ENCODE results near the gene LAMB2.

LAMB2 gene

GRCh38 chr3:49132073-49132436 lies 795 bp downstream of the LAMB2 start:
- ATAC-seq, result no peak
- TF ChIP-seq, protein P1, sequence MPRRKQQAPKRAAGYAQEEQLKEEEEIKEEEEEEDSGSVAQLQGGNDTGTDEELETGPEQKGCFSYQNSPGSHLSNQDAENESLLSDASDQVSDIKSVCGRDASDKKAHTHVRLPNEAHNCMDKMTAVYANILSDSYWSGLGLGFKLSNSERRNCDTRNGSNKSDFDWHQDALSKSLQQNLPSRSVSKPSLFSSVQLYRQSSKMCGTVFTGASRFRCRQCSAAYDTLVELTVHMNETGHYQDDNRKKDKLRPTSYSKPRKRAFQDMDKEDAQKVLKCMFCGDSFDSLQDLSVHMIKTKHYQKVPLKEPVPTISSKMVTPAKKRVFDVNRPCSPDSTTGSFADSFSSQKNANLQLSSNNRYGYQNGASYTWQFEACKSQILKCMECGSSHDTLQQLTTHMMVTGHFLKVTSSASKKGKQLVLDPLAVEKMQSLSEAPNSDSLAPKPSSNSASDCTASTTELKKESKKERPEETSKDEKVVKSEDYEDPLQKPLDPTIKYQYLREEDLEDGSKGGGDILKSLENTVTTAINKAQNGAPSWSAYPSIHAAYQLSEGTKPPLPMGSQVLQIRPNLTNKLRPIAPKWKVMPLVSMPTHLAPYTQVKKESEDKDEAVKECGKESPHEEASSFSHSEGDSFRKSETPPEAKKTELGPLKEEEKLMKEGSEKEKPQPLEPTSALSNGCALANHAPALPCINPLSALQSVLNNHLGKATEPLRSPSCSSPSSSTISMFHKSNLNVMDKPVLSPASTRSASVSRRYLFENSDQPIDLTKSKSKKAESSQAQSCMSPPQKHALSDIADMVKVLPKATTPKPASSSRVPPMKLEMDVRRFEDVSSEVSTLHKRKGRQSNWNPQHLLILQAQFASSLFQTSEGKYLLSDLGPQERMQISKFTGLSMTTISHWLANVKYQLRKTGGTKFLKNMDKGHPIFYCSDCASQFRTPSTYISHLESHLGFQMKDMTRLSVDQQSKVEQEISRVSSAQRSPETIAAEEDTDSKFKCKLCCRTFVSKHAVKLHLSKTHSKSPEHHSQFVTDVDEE (CRISPR knock-in tag; IDR thresholded peaks at IDR 0.05), result no peak
- TF ChIP-seq ISL1 (CRISPR knock-in tag; IDR thresholded peaks at IDR 0.05), result no peak
- no peak for TF ChIP-seq BACH2 (CRISPR knock-in tag; IDR thresholded peaks at IDR 0.05; ENCODE audit: borderline replicate concordance)
- no peak for TF ChIP-seq GLIS3 (CRISPR knock-in tag; IDR thresholded peaks at IDR 0.05)
- TF ChIP-seq PATZ1 (CRISPR knock-in tag; IDR thresholded peaks at IDR 0.05; ENCODE audit: borderline replicate concordance), result no peak
- TF ChIP-seq RARB (CRISPR knock-in tag; IDR thresholded peaks at IDR 0.05), result no peak
- no peak for TF ChIP-seq OSR1 (CRISPR knock-in tag; IDR thresholded peaks at IDR 0.05)
- no peak for TF ChIP-seq PPARA (CRISPR knock-in tag; IDR thresholded peaks at IDR 0.05; ENCODE audit: borderline replicate concordance)
- no peak for TF ChIP-seq ZNF70 (CRISPR knock-in tag; IDR thresholded peaks at IDR 0.05)
- no peak for TF ChIP-seq TOX (CRISPR knock-in tag; IDR thresholded peaks at IDR 0.05; ENCODE audit: borderline replicate concordance)
- TF ChIP-seq ESRRG (CRISPR knock-in tag; IDR thresholded peaks at IDR 0.05), result no peak
- TF ChIP-seq CSDC2 (CRISPR knock-in tag; IDR thresholded peaks at IDR 0.05), result no peak
- TF ChIP-seq ZC3H10 (CRISPR knock-in tag; IDR thresholded peaks at IDR 0.05), result no peak

DNA sequence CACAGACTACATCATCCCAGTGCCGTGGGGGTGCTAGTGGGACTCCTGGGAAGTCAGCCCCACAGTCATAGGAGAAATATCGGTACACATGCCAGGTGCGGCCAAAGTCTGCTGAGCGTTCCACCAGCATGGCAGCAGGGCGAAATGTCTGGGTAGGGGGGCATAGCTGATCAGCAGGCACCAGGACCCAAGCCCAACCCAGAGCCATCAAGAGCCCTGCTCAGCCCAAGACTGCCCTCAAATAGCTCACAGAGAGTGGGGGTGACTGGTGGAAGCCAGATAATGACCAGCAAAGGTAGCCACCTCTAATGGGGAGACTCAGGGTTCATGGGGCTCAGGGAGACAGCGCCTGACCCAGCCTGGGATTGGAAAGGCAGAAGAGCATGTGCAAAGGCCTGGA lies 1.3 kb downstream of the LAMB2 start:
- no peak for TF ChIP-seq ZC3H10 (CRISPR knock-in tag; IDR thresholded peaks at IDR 0.05)
- ATAC-seq, result no peak

GRCh38 chr3:49131040-49131439 lies 1.8 kb downstream of the LAMB2 start:
- no peak for TF ChIP-seq RARB (CRISPR knock-in tag; IDR thresholded peaks at IDR 0.05)
- no peak for TF ChIP-seq GLIS3 (CRISPR knock-in tag; IDR thresholded peaks at IDR 0.05)
- TF ChIP-seq, protein P1 (CRISPR knock-in tag; IDR thresholded peaks at IDR 0.05), result no peak
- TF ChIP-seq SNAI2 (CRISPR knock-in tag; IDR thresholded peaks at IDR 0.05), result no peak
- TF ChIP-seq CSRNP3 (CRISPR knock-in tag; IDR thresholded peaks at IDR 0.05), result no peak
- TF ChIP-seq ZC3H10 (CRISPR knock-in tag; IDR thresholded peaks at IDR 0.05), result no peak
- no peak for TF ChIP-seq ISL1 (CRISPR knock-in tag; IDR thresholded peaks at IDR 0.05)
- no peak for TF ChIP-seq BACH2 (CRISPR knock-in tag; IDR thresholded peaks at IDR 0.05; ENCODE audit: borderline replicate concordance)
- TF ChIP-seq ZNF565 (CRISPR knock-in tag; conservative IDR thresholded peaks at IDR 0.05; ENCODE audit: low read depth), result no peak
- TF ChIP-seq CSDC2 (CRISPR knock-in tag; IDR thresholded peaks at IDR 0.05), result no peak
- no peak for TF ChIP-seq POU6F1 (CRISPR knock-in tag; IDR thresholded peaks at IDR 0.05; ENCODE audit: borderline replicate concordance, low read depth)
- no peak for TF ChIP-seq TCF4 (CRISPR knock-in tag; IDR thresholded peaks at IDR 0.05; ENCODE audit: borderline replicate concordance)
- no peak for TF ChIP-seq PPARA (CRISPR knock-in tag; IDR thresholded peaks at IDR 0.05; ENCODE audit: borderline replicate concordance)
- TF ChIP-seq ARNTL (CRISPR knock-in tag; IDR thresholded peaks at IDR 0.05; ENCODE audit: borderline replicate concordance, low read depth), result no peak
- no peak for TF ChIP-seq ZFP30 (CRISPR knock-in tag; IDR thresholded peaks at IDR 0.05)
- TF ChIP-seq ESRRG (CRISPR knock-in tag; IDR thresholded peaks at IDR 0.05), result no peak
- TF ChIP-seq ZNF70 (CRISPR knock-in tag; IDR thresholded peaks at IDR 0.05), result no peak
- TF ChIP-seq OSR1 (CRISPR knock-in tag; IDR thresholded peaks at IDR 0.05), result no peak
- no peak for TF ChIP-seq TOX (CRISPR knock-in tag; IDR thresholded peaks at IDR 0.05; ENCODE audit: borderline replicate concordance)
- ATAC-seq, result no peak
